ENCODE data around the gene TOR4A. TPM values are rescaled to one million over a fixed set of nuclear protein-coding genes. Genes with fewer than 3 reads are reported as not detected.
A peak's percentile ranks its signal among the peaks of the same experiment; 100 is the strongest.

The TOR4A gene
- total RNA-seq, 1 donor, result 5.4 TPM

DNA sequence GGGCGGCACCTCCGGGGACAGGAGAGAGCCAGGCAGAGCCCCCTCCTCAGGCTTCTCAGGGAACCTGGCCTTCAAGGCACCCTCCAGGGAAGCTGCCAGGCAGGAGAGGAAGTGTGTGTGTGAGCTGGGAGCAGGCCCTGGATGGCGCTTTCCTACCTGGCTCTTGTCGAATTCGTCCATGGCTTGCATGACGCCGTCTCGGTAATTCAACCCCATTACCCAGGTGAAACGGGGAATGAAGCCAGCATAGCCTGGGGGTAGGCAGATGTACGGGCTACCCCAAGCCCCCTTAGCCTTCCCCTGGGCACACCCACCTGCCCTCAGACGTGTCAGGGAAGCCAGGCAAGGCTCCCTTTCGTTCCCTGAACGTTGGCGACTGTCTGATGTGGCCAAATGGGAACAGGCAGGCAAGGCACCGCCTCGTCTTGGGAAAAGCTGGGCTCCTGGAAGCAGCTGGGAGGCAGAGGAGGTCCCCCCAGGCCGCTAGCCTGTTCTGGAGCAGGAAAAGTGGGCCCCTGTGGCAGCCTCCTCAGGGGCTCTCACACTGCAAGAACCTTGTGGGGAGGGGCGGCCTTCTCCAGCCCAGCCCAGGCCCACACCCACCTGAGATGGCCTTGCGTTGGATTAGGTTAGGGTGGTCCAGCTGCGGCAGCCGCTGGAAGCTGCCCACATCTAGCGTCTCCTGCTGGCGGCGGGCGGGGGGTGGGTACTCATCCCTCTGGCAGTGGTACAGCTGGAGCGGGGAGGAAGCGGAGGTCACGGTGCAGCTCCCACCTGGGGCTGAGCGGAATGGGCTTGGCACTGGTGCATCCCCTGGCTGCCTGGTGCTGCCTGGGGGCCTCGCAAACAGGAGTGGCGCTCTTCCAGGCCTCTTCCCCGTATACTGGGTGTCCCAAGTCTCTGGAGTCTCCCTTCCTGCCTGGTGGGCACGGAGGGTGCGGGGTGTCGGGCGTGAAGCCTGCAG, 32.8 kb upstream of the TOR4A start:
- H3K9me3 ChIP-seq (ENCODE audit: low read depth, low read length), result no peaks in the 10 kb centered on the region
- no peaks in the 10 kb centered on the region for H3K27me3 ChIP-seq (ENCODE audit: insufficient read depth, low read length)
- peaks cover 25% of the 10 kb centered on the region for H3K4me1 ChIP-seq (ENCODE audit: insufficient read depth, low read length)
- no peak overlapping the region for H3K4me3 ChIP-seq (ENCODE audit: low read length)

DNA sequence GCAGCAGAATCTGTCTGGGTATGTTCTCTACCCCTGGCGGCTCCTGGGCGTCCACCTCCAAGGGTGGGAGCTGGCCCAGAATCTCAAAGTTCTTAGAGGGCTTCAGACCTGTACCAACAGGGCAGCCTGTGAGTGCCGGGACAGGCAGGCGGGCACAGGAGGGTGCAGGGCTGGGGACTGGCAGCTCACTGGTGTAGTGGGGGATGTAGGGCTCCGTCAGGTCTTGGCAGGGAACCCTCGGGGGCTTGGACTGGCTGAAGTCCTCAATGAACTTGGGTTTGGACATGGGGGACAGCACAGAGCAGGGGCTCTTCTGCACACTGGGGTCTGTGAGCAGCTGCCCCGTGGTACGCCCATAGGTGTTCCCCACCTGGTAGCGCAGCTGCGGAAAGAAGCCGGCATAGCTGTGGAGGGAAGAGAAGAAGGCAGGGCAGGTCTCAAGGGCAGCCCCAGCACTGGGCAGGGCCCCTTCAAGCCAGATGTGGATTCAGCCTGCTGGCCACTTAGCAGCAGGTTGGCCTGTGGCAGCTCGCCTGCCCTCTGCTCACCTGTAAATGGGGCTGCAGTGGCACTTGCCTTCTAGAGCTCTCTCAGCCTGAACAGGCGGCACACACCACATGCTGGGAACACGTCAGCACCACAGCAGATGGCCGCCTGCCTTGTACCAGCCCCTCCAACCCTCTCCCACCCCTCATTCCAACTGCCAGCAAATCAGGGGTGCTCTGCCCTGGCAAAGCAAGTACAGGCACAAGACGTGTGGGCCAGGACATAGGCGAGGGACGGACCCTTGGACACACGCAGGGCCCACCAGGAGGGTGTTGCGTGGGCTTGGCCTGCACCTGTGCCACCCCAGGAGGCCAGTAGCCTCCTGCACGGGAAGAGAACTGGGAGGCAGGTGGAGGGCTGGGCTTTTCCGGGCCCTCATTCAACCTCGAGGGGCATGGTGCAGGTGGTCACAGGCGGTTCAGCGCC, 31.8 kb upstream of the TOR4A start:
- Histone ChIP-seq H3K4me1 (ENCODE audit: insufficient read depth, low read length) (peaks cover 17% of the 10 kb centered on the region), H3K27me3 (ENCODE audit: insufficient read depth, low read length) (no peaks in the 10 kb centered on the region), H3K4me3 (ENCODE audit: low read length) (no peak overlapping the region), H3K9me3 (ENCODE audit: low read depth, low read length) (no peaks in the 10 kb centered on the region)

- Histone ChIP-seq H3K4me1 (ENCODE audit: insufficient read depth, low read length) (peaks cover 10% of the 10 kb centered on the region), H3K27me3 (ENCODE audit: insufficient read depth, low read length) (no peaks in the 10 kb centered on the region), H3K4me3 (ENCODE audit: low read length) (no peak overlapping the region), H3K9me3 (ENCODE audit: low read depth, low read length) (no peaks in the 10 kb centered on the region)
These were observed 30.2 kb upstream of the TOR4A start for GRCh38 chr9:137247135-137247915.

DNA sequence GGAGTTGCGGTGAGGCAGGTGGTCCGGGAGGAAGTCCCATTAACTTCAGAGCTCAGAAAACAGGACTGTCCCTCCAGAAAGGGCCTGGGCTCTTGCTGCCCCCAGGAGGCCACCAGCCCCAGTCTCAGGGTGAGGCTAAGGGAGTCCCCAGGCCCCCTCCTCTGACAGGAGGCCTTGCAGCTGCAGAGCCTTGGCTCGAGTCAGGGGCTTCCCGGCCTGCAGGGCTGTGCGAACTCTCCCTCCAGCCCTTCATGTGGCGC, 29.7 kb upstream of the TOR4A start:
- Histone ChIP-seq H3K9me3 (ENCODE audit: low read depth, low read length) (no peaks in the 10 kb centered on the region), H3K4me1 (ENCODE audit: insufficient read depth, low read length) (peaks cover 5% of the 10 kb centered on the region), H3K4me3 (ENCODE audit: low read length) (no peak overlapping the region), H3K27me3 (ENCODE audit: insufficient read depth, low read length) (no peaks in the 10 kb centered on the region)

DNA sequence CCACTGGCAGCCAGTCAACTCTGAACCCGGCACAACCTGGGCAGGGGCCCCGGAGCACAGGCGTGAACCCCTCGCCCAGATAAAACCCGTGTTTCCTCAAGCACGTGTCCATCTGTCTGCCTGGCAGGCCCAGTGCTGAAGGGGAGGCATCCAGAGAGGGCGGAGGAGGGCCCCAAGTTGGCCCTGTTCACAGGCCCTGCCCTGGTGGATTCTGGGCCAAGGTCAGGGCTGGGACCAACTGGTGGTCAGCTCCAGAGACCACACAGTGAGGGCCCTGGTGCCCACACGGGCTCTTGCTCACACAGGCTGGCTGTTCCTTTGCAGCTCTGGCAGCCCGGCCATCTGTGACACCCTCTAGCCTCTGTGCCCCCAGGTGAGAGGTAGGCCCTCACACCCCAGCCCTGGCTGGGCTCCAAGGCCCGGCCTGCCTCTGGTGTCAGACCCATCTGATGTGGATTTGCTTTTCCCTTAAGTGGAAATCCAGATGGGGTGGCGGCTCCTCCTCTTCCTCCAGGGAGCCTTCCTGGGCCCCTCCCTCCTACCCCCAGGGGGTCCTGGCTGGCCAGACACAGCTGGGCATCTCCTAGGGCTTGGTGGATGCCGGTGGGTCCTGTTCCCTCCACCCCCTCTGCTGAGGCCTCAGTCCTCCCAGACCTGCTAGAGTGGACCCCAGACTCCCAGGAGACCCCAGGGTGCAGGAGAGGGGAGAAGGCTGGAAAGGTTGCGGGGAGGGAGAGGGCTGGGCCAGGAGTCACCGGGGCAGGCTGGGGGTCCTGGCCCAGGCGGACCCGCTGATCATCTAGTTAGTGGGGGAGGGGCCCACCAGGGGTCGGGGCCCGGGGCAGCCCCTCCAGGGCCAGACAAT, 27.0 kb upstream of the TOR4A start:
- H3K9me3 ChIP-seq (ENCODE audit: low read depth, low read length), result no peaks in the 10 kb centered on the region
- no peak overlapping the region for H3K4me3 ChIP-seq (ENCODE audit: low read length)
- H3K27me3 ChIP-seq (ENCODE audit: insufficient read depth, low read length), result no peaks in the 10 kb centered on the region

DNA sequence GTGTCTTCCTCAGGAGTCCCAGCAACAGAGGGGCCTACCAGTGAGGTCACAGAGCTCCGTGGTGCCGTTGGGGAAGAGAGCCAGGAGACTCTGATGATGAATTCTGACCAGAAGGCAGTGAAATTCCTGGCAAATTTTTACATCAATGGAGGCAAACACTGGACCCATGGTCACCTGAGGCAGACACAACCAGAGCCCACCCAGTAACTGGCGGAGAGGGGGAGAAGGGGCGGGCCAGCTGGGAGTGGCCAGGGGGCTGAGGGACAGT, 26.4 kb upstream of the TOR4A start, which contains the start of gene STPG3:
Gene STPG3, plus strand, starts transcription at position 93 of the 268 bp plus-strand sequence. Its CDS starts 1 bp downstream, at position 94.
- no peaks in the 10 kb centered on the region for H3K27me3 ChIP-seq (ENCODE audit: insufficient read depth, low read length)
- no peak within 1 kb of the TSS for H3K4me3 ChIP-seq (ENCODE audit: low read length)
- H3K4me1 ChIP-seq (ENCODE audit: insufficient read depth, low read length), result peaks cover 15% of the 10 kb centered on the region
- H3K9me3 ChIP-seq (ENCODE audit: low read depth, low read length), result no peaks in the 10 kb centered on the region

More for the DNA sequence above, 27.0 kb upstream of the TOR4A start:
- peaks cover 10% of the 10 kb centered on the region for H3K4me1 ChIP-seq (ENCODE audit: insufficient read depth, low read length)

DNA sequence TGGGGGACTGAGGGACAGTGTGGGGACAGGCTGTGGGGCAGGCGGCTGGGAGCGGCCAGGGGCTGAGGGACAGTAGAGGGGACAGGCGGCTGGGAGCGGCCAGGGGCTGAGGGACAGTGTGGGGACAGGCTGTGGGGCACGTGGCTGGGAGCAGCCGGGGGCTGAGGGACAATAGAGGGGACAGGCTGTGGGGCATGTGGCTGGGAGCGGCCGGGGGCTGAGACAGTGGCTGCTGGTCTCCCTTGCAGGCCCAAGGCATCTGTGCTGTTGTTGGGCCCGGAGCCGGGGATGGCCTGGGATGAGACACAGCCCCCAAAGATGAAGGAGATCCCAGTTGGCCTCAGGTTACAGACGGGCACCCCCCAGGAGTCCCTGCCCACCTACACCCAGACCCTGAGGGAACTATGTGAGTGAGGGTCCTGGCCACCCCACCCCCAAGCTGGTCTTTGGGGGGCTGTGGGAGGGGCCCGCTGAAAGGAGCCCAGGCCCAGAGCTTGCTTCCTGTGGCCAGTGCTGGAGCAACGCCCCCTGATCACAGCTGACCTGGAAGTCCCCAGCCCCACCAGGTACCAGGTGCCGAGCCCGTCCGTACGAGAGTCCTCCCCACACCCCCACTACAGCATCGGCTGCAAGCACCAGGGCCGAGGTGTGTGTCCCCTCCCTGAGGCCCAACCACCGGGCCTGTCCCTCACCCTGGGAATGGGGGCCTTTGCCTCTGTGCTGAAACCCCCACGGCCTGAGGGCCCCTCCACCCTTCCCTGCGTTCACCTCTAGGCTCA, 25.8 kb upstream of the TOR4A start:
- Histone ChIP-seq H3K27me3 (ENCODE audit: insufficient read depth, low read length) (no peaks in the 10 kb centered on the region), H3K4me3 (ENCODE audit: low read length) (no peak overlapping the region), H3K4me1 (ENCODE audit: insufficient read depth, low read length) (peaks cover 20% of the 10 kb centered on the region)

GRCh38 chr9:137252555-137253506, 24.7 kb upstream of the TOR4A start:
- H3K4me3 ChIP-seq (ENCODE audit: low read length), result no peak overlapping the region
- H3K27me3 ChIP-seq (ENCODE audit: insufficient read depth, low read length), result no peaks in the 10 kb centered on the region

More for the DNA sequence above, 25.8 kb upstream of the TOR4A start:
- no peaks in the 10 kb centered on the region for H3K9me3 ChIP-seq (ENCODE audit: low read depth, low read length)

DNA sequence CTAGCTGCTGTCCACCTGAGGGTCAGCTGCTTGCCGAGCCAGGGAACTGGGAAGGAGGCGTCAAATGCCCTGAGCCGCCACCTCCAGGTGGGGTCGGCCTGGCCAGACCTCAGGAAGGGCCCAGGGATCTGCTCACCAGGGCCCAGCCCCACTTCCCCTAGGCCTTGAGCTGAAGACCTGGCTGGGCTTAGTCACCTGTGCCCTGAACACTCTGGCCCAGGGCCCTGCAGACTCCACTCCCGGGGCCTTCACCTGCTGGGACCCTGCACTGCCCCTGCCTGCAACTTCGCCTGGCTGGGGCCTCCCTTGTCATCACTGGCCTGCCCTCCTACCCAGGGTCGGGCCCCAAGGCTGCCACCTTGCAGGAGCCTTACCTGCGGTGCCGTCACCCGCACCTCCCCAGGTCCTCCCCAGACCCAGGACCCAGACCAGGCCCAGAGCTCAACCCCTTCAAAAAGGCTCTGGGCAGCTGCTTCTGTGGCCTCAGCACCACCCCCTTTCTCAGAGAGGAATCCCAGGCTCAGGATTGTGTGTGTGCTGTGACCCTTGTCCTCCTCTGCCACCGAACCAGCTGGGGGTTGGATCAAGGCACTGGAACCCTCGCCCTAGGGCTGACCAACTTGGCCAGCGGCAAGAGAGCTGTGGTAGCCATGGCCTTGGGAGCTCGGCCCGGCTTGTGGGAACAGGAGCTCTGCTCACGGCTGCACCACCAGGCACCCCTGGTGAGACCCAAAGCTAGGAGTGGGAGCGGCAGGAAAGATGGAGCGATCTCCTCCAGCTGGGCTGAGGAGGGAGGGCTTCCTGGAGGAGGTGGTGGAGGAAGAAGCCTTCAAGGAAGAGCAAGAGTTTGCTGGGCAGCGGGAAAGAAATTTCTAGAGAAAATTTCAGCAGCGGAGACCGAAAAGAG, 23.6 kb upstream of the TOR4A start:
- Histone ChIP-seq H3K27me3 (ENCODE audit: insufficient read depth, low read length) (no peaks in the 10 kb centered on the region), H3K4me3 (ENCODE audit: low read length) (no peak overlapping the region), H3K9me3 (ENCODE audit: low read depth, low read length) (no peaks in the 10 kb centered on the region), H3K4me1 (ENCODE audit: insufficient read depth, low read length) (peaks cover 25% of the 10 kb centered on the region)

More at GRCh38 chr9:137252555-137253506, 24.7 kb upstream of the TOR4A start:
- Histone ChIP-seq H3K9me3 (ENCODE audit: low read depth, low read length) (no peaks in the 10 kb centered on the region), H3K4me1 (ENCODE audit: insufficient read depth, low read length) (peaks cover 25% of the 10 kb centered on the region)

DNA sequence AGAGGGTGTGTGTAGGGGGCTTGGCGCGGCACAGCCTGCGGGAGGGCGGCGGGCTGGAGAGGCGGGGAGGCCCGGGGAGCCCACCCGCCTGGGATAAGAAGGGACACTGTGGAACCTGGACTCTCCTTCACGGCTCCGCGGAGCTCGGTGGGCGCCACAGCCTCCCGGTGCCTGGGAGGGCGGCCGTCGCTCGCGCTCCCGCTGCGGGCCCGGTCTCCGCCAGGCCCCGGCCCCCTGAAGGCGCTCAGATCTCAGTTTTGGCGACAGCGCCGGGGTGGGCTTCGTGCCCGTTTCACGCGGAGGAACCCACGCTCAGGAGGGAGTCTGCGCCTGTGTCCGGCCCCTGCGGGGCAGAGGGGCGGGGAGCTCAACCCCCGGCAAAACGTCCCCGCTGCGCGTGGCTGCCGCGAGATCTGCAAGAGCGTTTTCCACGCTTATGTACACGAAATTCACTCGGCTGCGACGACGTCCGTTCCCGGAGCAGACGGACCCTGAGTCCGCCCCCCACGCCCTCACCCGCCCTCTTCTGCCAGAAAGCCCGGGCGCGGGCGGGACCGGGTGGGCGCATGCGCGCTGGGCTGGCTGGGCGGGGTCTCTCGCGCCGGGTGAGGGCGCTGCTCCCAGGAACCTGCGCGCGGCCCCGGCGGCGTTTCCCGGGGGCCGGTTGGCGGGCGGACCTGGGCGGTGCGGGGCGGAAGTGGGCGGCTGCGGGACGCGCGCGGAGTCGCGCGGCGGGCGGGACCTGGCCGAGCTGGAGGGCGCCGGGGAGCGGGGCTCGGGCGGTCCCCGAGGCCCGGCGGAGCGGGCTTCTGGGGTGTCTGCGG, 22.7 kb upstream of the TOR4A start, which contains the start of gene NELFB:
Gene NELFB, plus strand, starts transcription at position 704 of the 824 bp plus-strand sequence.
- Histone ChIP-seq H3K9me3 (ENCODE audit: low read depth, low read length) (no peaks in the 10 kb centered on the region), H3K4me1 (ENCODE audit: insufficient read depth, low read length) (peaks cover 25% of the 10 kb centered on the region), H3K27me3 (ENCODE audit: insufficient read depth, low read length) (no peaks in the 10 kb centered on the region), H3K4me3 (ENCODE audit: low read length) (peak within 1 kb of the TSS; percentile 88)

GRCh38 chr9:137255448-137256114, 21.9 kb upstream of the TOR4A start:
- H3K27me3 ChIP-seq (ENCODE audit: insufficient read depth, low read length), result no peaks in the 10 kb centered on the region

More at GRCh38 chr9:137255448-137256114, 21.9 kb upstream of the TOR4A start:
- Histone ChIP-seq H3K9me3 (ENCODE audit: low read depth, low read length) (no peaks in the 10 kb centered on the region), H3K4me3 (ENCODE audit: low read length) (peak overlapping the region; percentile 88), H3K4me1 (ENCODE audit: insufficient read depth, low read length) (peaks cover 25% of the 10 kb centered on the region)

Measured in mononuclear cell (primary cell).